ENCODE data around the gene GPR137. TPM values are rescaled to one million over a fixed set of nuclear protein-coding genes. Genes with fewer than 3 reads are reported as not detected.
A peak's percentile ranks its signal among the peaks of the same experiment; 100 is the strongest.

Gene GPR137
- total RNA-seq, 1 donor = 18.5 TPM

DNA sequence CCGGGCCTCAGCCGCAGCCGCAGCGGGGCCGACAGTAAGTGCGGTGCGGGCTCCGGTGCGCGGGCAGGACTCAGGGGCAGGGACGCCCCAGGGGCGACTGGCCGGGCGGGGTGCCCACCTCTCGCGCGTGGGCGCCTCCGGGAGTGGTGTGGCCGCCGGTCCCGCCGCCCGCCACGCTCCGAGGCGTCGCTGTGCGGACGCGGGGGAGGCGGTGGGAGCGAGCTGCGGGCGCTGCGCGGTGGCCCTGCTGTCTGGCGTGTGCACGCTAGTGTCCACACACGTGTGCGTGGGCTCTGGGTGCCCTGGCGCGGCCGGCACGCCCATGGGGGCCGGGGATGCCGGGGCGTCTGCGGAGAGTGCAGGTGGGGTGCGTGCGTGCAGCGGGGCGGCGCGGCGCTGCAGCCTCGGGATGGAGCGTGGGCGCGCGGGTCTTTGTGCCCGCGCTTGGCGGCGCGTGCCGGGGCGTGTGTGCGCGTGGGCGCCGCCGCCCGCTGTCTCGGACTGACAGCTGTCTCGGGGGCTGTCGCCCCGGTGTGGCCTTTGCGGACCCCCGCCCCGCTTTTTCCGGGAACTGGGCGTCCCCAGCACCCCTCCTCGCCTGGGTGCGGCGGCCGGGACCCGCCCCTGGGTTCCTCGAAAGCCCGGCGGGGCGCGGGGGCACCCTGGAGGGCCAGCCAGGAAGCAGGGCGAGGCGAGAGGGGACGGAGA is 6.3 kb downstream of the GPR137 start:
- peak; percentile 82 for DNase-seq (ENCODE audit: insufficient read length, low spot score, missing footprints)
- Histone ChIP-seq H3K79me2 (ENCODE audit: insufficient read depth, low read length) (no peaks in the 10 kb centered on the region), H3K27ac (ENCODE audit: low read depth, low read length) (no peak overlapping the region), H3K4me2 (ENCODE audit: insufficient read depth, low read length) (no peak overlapping the region), H4K20me1 (ENCODE audit: insufficient read depth, low read length) (peaks cover 2% of the 10 kb centered on the region), H3K4me3 (ENCODE audit: insufficient read depth, low read length) (peak overlapping the region; percentile 47), H3K36me3 (ENCODE audit: insufficient read depth, low read length) (no peaks in the 10 kb centered on the region), H2AFZ (ENCODE audit: low read length) (no peak overlapping the region), H3K4me1 (ENCODE audit: insufficient read depth, low read length) (no peaks in the 10 kb centered on the region), H3K27me3 (ENCODE audit: insufficient read depth, low read length) (peaks cover 69% of the 10 kb centered on the region), H3K9me3 (ENCODE audit: low read depth, low read length) (no peaks in the 10 kb centered on the region)
- TF ChIP-seq, protein P1, sequence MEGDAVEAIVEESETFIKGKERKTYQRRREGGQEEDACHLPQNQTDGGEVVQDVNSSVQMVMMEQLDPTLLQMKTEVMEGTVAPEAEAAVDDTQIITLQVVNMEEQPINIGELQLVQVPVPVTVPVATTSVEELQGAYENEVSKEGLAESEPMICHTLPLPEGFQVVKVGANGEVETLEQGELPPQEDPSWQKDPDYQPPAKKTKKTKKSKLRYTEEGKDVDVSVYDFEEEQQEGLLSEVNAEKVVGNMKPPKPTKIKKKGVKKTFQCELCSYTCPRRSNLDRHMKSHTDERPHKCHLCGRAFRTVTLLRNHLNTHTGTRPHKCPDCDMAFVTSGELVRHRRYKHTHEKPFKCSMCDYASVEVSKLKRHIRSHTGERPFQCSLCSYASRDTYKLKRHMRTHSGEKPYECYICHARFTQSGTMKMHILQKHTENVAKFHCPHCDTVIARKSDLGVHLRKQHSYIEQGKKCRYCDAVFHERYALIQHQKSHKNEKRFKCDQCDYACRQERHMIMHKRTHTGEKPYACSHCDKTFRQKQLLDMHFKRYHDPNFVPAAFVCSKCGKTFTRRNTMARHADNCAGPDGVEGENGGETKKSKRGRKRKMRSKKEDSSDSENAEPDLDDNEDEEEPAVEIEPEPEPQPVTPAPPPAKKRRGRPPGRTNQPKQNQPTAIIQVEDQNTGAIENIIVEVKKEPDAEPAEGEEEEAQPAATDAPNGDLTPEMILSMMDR (IDR thresholded peaks at IDR 0.05; ENCODE audit: extremely low read depth, low read depth, low read length) = no peak

DNA sequence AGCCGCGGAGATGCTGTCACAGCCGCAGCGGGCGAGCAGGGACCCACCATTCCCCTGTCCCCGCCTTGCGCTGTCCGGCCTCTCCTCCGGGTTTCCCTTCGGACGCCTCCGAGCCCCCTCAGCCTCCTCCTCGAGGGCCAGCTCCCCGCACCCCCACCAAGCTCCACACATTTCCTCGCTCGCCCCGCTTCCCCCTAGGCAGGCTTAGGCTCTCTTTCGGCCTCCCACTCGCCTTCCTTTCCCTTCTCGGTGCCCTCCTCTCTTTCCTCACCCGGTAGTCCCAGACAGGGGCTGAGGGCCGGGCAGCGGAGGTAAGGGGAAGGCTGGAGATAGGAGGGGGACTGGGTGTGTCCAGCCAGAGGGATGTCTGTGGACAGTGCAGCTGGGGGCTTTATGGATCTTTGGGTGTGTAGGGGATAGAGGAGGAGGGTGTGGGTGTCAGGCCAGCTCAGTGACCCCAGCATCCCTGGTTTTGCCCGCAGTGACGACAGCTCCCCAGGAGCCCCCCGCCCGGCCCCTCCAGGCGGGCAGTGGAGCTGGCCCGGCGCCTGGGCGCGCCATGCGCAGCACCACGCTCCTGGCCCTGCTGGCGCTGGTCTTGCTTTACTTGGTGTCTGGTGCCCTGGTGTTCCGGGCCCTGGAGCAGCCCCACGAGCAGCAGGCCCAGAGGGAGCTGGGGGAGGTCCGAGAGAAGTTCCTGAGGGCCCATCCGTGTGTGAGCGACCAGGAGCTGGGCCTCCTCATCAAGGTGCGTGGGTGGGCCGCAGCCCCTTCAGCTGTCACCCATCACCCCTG is 7.0 kb downstream of the GPR137 start:
- peaks cover 2% of the 10 kb centered on the region for H4K20me1 ChIP-seq (ENCODE audit: insufficient read depth, low read length)
- peaks cover 76% of the 10 kb centered on the region for H3K27me3 ChIP-seq (ENCODE audit: insufficient read depth, low read length)
- no peaks in the 10 kb centered on the region for H3K4me1 ChIP-seq (ENCODE audit: insufficient read depth, low read length)
- H3K4me3 ChIP-seq (ENCODE audit: insufficient read depth, low read length) = peak overlapping the region; percentile 47
- H3K27ac ChIP-seq (ENCODE audit: low read depth, low read length) = no peak overlapping the region
- no peak overlapping the region for H2AFZ ChIP-seq (ENCODE audit: low read length)
- no peaks in the 10 kb centered on the region for H3K9me3 ChIP-seq (ENCODE audit: low read depth, low read length)
- DNase-seq (ENCODE audit: insufficient read length, low spot score, missing footprints) = peak; percentile 89
- no peak overlapping the region for H3K4me2 ChIP-seq (ENCODE audit: insufficient read depth, low read length)
- no peaks in the 10 kb centered on the region for H3K36me3 ChIP-seq (ENCODE audit: insufficient read depth, low read length)
- no peaks in the 10 kb centered on the region for H3K79me2 ChIP-seq (ENCODE audit: insufficient read depth, low read length)
- TF ChIP-seq, protein P1 (IDR thresholded peaks at IDR 0.05; ENCODE audit: extremely low read depth, low read depth, low read length) = no peak

DNA sequence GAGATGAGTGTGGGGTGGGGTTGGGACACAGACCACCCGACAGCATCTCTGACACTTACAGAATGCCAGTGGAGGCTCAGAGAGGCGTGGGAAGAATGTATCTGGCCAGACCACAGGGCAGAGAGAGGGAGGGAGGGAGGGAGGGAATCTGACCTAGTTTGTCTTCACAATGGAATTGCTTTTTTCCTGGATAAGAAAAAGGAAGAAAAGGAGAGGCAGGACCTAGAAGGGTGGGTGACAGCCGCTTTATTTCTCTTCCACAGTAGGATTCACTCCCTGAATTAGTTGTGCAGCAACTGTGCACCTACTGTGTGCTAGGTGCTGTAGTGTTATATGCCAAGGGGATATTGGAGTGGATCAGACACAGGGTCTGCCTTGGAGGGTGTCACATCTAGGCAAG is 9.1 kb downstream of the GPR137 start:
- H3K27me3 ChIP-seq (ENCODE audit: insufficient read depth, low read length) = peaks cover 97% of the 10 kb centered on the region

More for the DNA sequence above, 9.1 kb downstream of the GPR137 start:
- H4K20me1 ChIP-seq (ENCODE audit: insufficient read depth, low read length) = peaks cover 2% of the 10 kb centered on the region
- H3K4me1 ChIP-seq (ENCODE audit: insufficient read depth, low read length) = peaks cover 5% of the 10 kb centered on the region
- H3K27ac ChIP-seq (ENCODE audit: low read depth, low read length) = no peak overlapping the region
- H3K4me3 ChIP-seq (ENCODE audit: insufficient read depth, low read length) = no peak overlapping the region
- TF ChIP-seq, protein P1 (IDR thresholded peaks at IDR 0.05; ENCODE audit: extremely low read depth, low read depth, low read length) = no peak
- no peaks in the 10 kb centered on the region for H3K79me2 ChIP-seq (ENCODE audit: insufficient read depth, low read length)
- peak; percentile 94 for DNase-seq (ENCODE audit: insufficient read length, low spot score, missing footprints)
- no peaks in the 10 kb centered on the region for H3K36me3 ChIP-seq (ENCODE audit: insufficient read depth, low read length)
- H3K9me3 ChIP-seq (ENCODE audit: low read depth, low read length) = no peaks in the 10 kb centered on the region
- H3K4me2 ChIP-seq (ENCODE audit: insufficient read depth, low read length) = no peak overlapping the region
- H2AFZ ChIP-seq (ENCODE audit: low read length) = no peak overlapping the region

Measured in osteoblast (primary cell).